Activated naive CD4-positive, alpha-beta T cell treated with anti-CD3 and anti-CD28 coated beads, Interleukin-2, amount 50 U/mL, for 24 hours (primary cell): ENCODE measurements around the gene SGK1.
"Not testable (repeated sequence)": the region's sequence is repeated elsewhere in the genome, so short reads cannot be mapped to it uniquely, and the experiment has no call there.

Source experiments
- H3K27ac Mint-ChIP-seq: one replicate; pipeline ENCODE4 v1.8.0; 2021; ENCODE audit warnings: mild to moderate bottlenecking, mixed read lengths
- H3K27me3 Mint-ChIP-seq: one replicate; pipeline ENCODE4 v1.8.0; 2021; ENCODE audit warnings: mixed read lengths
- H3K36me3 Mint-ChIP-seq: one replicate; pipeline ENCODE4 v1.8.0; 2021; ENCODE audit warnings: mixed read lengths
- H3K4me1 Mint-ChIP-seq: one replicate; pipeline ENCODE4 v1.8.0; 2021; ENCODE audit warnings: mixed read lengths
- H3K4me3 Mint-ChIP-seq: one replicate; pipeline ENCODE4 v1.8.0; 2021; ENCODE audit warnings: mild to moderate bottlenecking, mixed read lengths
- H3K9me3 Mint-ChIP-seq: one replicate; pipeline ENCODE4 v1.8.0; 2021; ENCODE audit warnings: mixed read lengths

Gene SGK1

GRCh38 chr6:134205366-134205765 lies 112.5 kb downstream of the SGK1 start:
- H3K36me3 Mint-ChIP-seq: peaks cover 2% of the 10 kb centered on the region
- peaks cover under 1% of the 10 kb centered on the region for H3K4me1 Mint-ChIP-seq
- H3K9me3 Mint-ChIP-seq: peaks cover 6% of the 10 kb centered on the region
- H3K27ac Mint-ChIP-seq: no peak overlapping the region
- no peaks in the 10 kb centered on the region for H3K27me3 Mint-ChIP-seq
- no peak overlapping the region for H3K4me3 Mint-ChIP-seq

- H3K27ac Mint-ChIP-seq, H3K9me3 Mint-ChIP-seq, H3K4me3 Mint-ChIP-seq, H3K4me1 Mint-ChIP-seq, H3K27me3 Mint-ChIP-seq, H3K36me3 Mint-ChIP-seq: not testable (repeated sequence)
These were observed 113.2 kb downstream of the SGK1 start for GRCh38 chr6:134204759-134205158.

- Mint-ChIP-seq H3K27ac (no peak overlapping the region), H3K36me3 (peaks cover 2% of the 10 kb centered on the region), H3K9me3 (peaks cover 6% of the 10 kb centered on the region), H3K4me1 (peaks cover 5% of the 10 kb centered on the region), H3K27me3 (no peaks in the 10 kb centered on the region), H3K4me3 (no peak overlapping the region)
These were observed 113.9 kb downstream of the SGK1 start for GRCh38 chr6:134204031-134204430.

GRCh38 chr6:134201716-134202115 lies 116.2 kb downstream of the SGK1 start:
- H3K9me3 Mint-ChIP-seq: peaks cover 6% of the 10 kb centered on the region
- peaks cover 5% of the 10 kb centered on the region for H3K4me1 Mint-ChIP-seq
- no peak overlapping the region for H3K27ac Mint-ChIP-seq
- H3K36me3 Mint-ChIP-seq: peaks cover 2% of the 10 kb centered on the region
- no peaks in the 10 kb centered on the region for H3K27me3 Mint-ChIP-seq
- H3K4me3 Mint-ChIP-seq: no peak overlapping the region

GRCh38 chr6:134199848-134200606 lies 117.9 kb downstream of the SGK1 start:
- Mint-ChIP-seq H3K9me3 (peaks cover 6% of the 10 kb centered on the region), H3K36me3 (peaks cover 2% of the 10 kb centered on the region), H3K27ac (no peak overlapping the region), H3K4me3 (no peak overlapping the region), H3K4me1 (peaks cover 5% of the 10 kb centered on the region), H3K27me3 (no peaks in the 10 kb centered on the region)

- Mint-ChIP-seq H3K4me3 (no peak overlapping the region), H3K4me1 (peaks cover 10% of the 10 kb centered on the region), H3K36me3 (no peaks in the 10 kb centered on the region), H3K27me3 (no peaks in the 10 kb centered on the region), H3K9me3 (peaks cover under 1% of the 10 kb centered on the region), H3K27ac (no peak overlapping the region)
These were observed 119.8 kb downstream of the SGK1 start for GRCh38 chr6:134198093-134198492.

GRCh38 chr6:134197685-134198084 lies 120.2 kb downstream of the SGK1 start:
- not testable (repeated sequence) for H3K9me3 Mint-ChIP-seq, H3K4me3 Mint-ChIP-seq, H3K27me3 Mint-ChIP-seq, H3K27ac Mint-ChIP-seq, H3K36me3 Mint-ChIP-seq
- H3K4me1 Mint-ChIP-seq: peaks cover 14% of the 10 kb centered on the region

GRCh38 chr6:134196568-134197193 lies 121.2 kb downstream of the SGK1 start:
- H3K4me3 Mint-ChIP-seq: no peak overlapping the region
- H3K27me3 Mint-ChIP-seq: no peaks in the 10 kb centered on the region
- no peaks in the 10 kb centered on the region for H3K36me3 Mint-ChIP-seq
- no peaks in the 10 kb centered on the region for H3K9me3 Mint-ChIP-seq
- H3K4me1 Mint-ChIP-seq: peaks cover 15% of the 10 kb centered on the region
- H3K27ac Mint-ChIP-seq: no peak overlapping the region

- Mint-ChIP-seq H3K27me3 (no peaks in the 10 kb centered on the region), H3K9me3 (no peaks in the 10 kb centered on the region), H3K36me3 (no peaks in the 10 kb centered on the region), H3K27ac (no peak overlapping the region), H3K4me1 (peaks cover 19% of the 10 kb centered on the region), H3K4me3 (no peak overlapping the region)
These were observed 121.9 kb downstream of the SGK1 start for GRCh38 chr6:134195985-134196384.

- Mint-ChIP-seq H3K4me3 (no peak overlapping the region), H3K36me3 (no peaks in the 10 kb centered on the region), H3K4me1 (peaks cover 25% of the 10 kb centered on the region), H3K9me3 (no peaks in the 10 kb centered on the region), H3K27ac (no peak overlapping the region), H3K27me3 (no peaks in the 10 kb centered on the region)
These were observed 122.6 kb downstream of the SGK1 start for GRCh38 chr6:134195164-134195906.

GRCh38 chr6:134193536-134194498 lies 124.1 kb downstream of the SGK1 start:
- Mint-ChIP-seq H3K36me3 (no peaks in the 10 kb centered on the region), H3K4me3 (no peak overlapping the region), H3K4me1 (peaks cover 22% of the 10 kb centered on the region), H3K9me3 (no peaks in the 10 kb centered on the region), H3K27ac (no peak overlapping the region), H3K27me3 (no peaks in the 10 kb centered on the region)

GRCh38 chr6:134192609-134193008 lies 125.3 kb downstream of the SGK1 start:
- not testable (repeated sequence) for H3K27me3 Mint-ChIP-seq, H3K4me3 Mint-ChIP-seq, H3K27ac Mint-ChIP-seq, H3K9me3 Mint-ChIP-seq, H3K36me3 Mint-ChIP-seq
- H3K4me1 Mint-ChIP-seq: peaks cover 22% of the 10 kb centered on the region

- Mint-ChIP-seq H3K4me1 (peaks cover 29% of the 10 kb centered on the region), H3K4me3 (no peak overlapping the region), H3K27ac (no peak overlapping the region)
These were observed 127.0 kb downstream of the SGK1 start for GRCh38 chr6:134190883-134191282.

GRCh38 chr6:134187751-134188150 lies 130.2 kb downstream of the SGK1 start:
- Mint-ChIP-seq H3K4me1 (peaks cover 20% of the 10 kb centered on the region), H3K9me3 (no peaks in the 10 kb centered on the region), H3K27ac (no peak overlapping the region), H3K36me3 (no peaks in the 10 kb centered on the region), H3K4me3 (no peak overlapping the region), H3K27me3 (no peaks in the 10 kb centered on the region)

More at GRCh38 chr6:134190883-134191282, 127.0 kb downstream of the SGK1 start:
- no peaks in the 10 kb centered on the region for H3K9me3 Mint-ChIP-seq
- no peaks in the 10 kb centered on the region for H3K27me3 Mint-ChIP-seq
- H3K36me3 Mint-ChIP-seq: no peaks in the 10 kb centered on the region

- Mint-ChIP-seq H3K4me1 (peaks cover 19% of the 10 kb centered on the region), H3K9me3 (no peaks in the 10 kb centered on the region), H3K36me3 (no peaks in the 10 kb centered on the region)
These were observed 130.8 kb downstream of the SGK1 start for GRCh38 chr6:134187154-134187553.

More at GRCh38 chr6:134187154-134187553, 130.8 kb downstream of the SGK1 start:
- no peaks in the 10 kb centered on the region for H3K27me3 Mint-ChIP-seq
- H3K4me3 Mint-ChIP-seq: no peak overlapping the region
- no peak overlapping the region for H3K27ac Mint-ChIP-seq
